ENCODE data around the gene MRFAP1L1. TPM values are rescaled to one million over a fixed set of nuclear protein-coding genes. Genes with fewer than 3 reads are reported as not detected.
"Not testable (repeated sequence)": the region's sequence is repeated elsewhere in the genome, so short reads cannot be mapped to it uniquely, and the experiment has no call there.

The MRFAP1L1 gene
- total RNA-seq, 1 donor from 2014 or later, result 43.0 TPM

DNA sequence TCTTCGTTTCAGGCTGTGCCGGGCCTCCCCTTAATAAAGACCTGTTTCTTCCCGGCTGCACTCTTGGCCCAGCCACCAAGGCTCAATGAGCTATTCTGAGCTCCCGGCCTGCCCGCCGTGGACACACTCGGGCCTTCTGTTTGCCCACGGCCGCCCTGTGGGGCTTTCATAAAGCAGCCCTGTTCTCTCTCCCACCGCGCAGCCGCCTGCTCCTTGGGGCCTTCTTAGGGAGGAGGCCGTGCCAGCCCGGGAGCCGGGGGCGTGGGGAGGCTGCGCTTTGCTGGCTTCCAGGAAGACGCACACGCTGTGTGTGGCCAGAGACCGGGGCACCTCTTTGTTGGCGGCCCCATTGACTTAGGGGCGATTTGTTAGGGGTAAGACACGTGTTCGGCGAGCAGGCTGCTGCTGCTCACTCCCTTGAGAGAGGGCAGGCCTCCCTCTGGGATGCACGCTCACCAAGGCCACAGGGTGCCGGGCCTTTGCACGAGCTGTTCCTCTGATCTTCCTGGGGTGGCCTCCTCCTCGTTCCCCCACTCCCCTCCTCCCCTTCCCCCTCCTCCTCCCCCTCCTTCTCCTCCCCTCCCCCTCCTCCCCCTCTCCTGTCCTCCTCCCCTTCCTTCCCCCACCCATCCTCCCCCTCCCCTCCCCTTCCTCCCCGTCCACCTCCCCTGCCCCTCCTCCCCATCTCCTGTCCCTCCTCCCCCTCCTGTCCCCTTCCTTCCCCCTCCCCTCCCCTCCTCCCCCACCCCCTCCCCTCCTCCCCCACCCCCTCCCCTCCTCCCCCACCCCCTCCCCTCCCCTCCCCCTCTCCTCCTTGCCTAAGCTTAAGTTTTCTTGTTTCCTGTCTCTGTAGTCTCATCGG lies 17.6 kb upstream of the MRFAP1L1 start:
- Mint-ChIP-seq H3K27me3 (ENCODE audit: unreplicated experiment) (peaks cover 9% of the 10 kb centered on the region), H3K36me3 (ENCODE audit: low read depth, unreplicated experiment) (no peaks in the 10 kb centered on the region), H3K4me3 (ENCODE audit: unreplicated experiment) (no peak overlapping the region), H3K27ac (ENCODE audit: unreplicated experiment) (no peak overlapping the region), H3K9me3 (ENCODE audit: unreplicated experiment) (no peaks in the 10 kb centered on the region), H3K4me1 (ENCODE audit: unreplicated experiment) (no peaks in the 10 kb centered on the region)
- DNase-seq (ENCODE audit: low spot score), result no peak
- TF ChIP-seq, protein P1, sequence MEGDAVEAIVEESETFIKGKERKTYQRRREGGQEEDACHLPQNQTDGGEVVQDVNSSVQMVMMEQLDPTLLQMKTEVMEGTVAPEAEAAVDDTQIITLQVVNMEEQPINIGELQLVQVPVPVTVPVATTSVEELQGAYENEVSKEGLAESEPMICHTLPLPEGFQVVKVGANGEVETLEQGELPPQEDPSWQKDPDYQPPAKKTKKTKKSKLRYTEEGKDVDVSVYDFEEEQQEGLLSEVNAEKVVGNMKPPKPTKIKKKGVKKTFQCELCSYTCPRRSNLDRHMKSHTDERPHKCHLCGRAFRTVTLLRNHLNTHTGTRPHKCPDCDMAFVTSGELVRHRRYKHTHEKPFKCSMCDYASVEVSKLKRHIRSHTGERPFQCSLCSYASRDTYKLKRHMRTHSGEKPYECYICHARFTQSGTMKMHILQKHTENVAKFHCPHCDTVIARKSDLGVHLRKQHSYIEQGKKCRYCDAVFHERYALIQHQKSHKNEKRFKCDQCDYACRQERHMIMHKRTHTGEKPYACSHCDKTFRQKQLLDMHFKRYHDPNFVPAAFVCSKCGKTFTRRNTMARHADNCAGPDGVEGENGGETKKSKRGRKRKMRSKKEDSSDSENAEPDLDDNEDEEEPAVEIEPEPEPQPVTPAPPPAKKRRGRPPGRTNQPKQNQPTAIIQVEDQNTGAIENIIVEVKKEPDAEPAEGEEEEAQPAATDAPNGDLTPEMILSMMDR (IDR thresholded peaks at IDR 0.05; ENCODE audit: unreplicated experiment), result no peak

DNA sequence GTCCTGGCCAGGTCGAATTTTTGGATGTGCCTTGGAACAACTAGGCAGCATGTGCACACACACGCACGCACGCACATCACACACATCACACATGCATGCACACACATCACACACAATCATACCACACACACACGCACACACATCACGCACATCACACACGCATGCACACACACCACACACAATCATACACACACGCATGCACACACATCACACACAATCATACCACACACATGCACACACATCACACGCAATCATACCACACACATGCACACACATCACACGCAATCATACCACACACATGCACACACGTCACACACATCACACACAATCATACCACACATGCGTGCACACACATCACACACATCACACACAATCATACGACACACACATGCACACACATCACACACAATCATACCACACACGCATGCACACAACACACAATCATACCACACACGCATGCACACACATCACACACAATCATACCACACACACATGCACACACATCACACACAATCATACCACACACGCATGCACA lies 15.8 kb upstream of the MRFAP1L1 start:
- H3K27me3 Mint-ChIP-seq (ENCODE audit: unreplicated experiment); DNase-seq (ENCODE audit: low spot score); H3K4me1 Mint-ChIP-seq (ENCODE audit: unreplicated experiment); H3K27ac Mint-ChIP-seq (ENCODE audit: unreplicated experiment); H3K4me3 Mint-ChIP-seq (ENCODE audit: unreplicated experiment); H3K36me3 Mint-ChIP-seq (ENCODE audit: low read depth, unreplicated experiment); H3K9me3 Mint-ChIP-seq (ENCODE audit: unreplicated experiment): not testable (repeated sequence)

DNA sequence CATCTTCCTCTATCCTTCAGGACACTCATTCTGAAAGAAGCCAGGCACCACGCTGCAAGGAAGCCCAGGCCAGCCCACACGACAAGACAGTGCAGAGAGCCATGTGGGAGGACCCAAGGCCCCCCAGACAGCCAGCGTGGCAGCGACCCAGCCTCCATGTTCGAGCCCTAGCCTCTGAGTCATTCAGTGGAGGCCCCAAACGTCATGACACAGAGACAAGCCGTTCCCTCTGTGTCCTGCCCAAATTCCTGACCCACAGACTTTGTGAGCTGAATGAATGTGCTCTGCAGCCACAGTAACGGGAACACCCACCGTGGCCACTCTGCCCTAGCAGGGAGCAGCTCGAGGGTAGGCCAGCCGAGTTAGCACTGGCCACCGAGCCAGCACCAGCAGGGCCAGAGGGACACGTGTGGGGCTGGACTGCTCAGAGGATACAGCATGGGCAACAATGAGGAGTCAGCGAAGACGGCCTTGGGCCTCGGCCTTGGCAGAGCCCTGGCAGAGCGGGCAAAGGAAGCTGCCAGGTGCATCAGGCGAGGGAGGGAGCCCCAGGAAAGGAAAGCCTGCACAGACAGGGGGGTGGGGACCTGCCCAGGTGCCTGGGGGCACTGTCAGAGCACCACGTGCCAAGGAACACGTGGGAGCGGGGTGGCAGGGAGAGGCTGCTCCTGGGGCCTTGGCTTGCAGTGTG lies 14.9 kb upstream of the MRFAP1L1 start:
- TF ChIP-seq, protein P1 (IDR thresholded peaks at IDR 0.05; ENCODE audit: unreplicated experiment), result no peak
- peak overlapping the region; percentile 60 for H3K4me3 Mint-ChIP-seq (ENCODE audit: unreplicated experiment)
- H3K27ac Mint-ChIP-seq (ENCODE audit: unreplicated experiment), result no peak overlapping the region
- no peaks in the 10 kb centered on the region for H3K4me1 Mint-ChIP-seq (ENCODE audit: unreplicated experiment)
- DNase-seq (ENCODE audit: low spot score), result no peak
- no peaks in the 10 kb centered on the region for H3K9me3 Mint-ChIP-seq (ENCODE audit: unreplicated experiment)
- peaks cover 9% of the 10 kb centered on the region for H3K27me3 Mint-ChIP-seq (ENCODE audit: unreplicated experiment)
- no peaks in the 10 kb centered on the region for H3K36me3 Mint-ChIP-seq (ENCODE audit: low read depth, unreplicated experiment)

DNA sequence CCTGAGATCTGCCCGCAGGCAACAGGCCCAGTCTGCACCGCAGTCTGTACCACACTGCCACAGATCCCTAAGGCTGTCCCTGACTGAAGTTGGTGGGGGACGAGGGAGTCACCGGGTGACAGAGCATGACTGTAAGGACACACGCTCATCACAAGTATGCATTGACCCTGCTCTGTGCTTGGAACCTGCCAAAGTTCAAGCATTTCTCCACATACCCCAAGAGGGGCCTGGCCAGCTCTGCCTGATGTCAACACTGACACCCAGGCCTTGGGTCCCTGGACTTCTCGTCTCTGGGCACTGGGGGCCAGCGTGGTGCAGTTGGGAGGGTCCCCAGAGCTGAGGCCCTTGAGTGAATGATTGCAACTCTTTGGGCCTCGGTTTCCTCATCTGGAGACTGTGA lies 14.2 kb upstream of the MRFAP1L1 start:
- H3K27me3 Mint-ChIP-seq (ENCODE audit: unreplicated experiment), result peaks cover 9% of the 10 kb centered on the region
- TF ChIP-seq, protein P1 (IDR thresholded peaks at IDR 0.05; ENCODE audit: unreplicated experiment), result no peak
- no peak for DNase-seq (ENCODE audit: low spot score)
- no peaks in the 10 kb centered on the region for H3K9me3 Mint-ChIP-seq (ENCODE audit: unreplicated experiment)
- H3K27ac Mint-ChIP-seq (ENCODE audit: unreplicated experiment), result no peak overlapping the region
- no peak overlapping the region for H3K4me3 Mint-ChIP-seq (ENCODE audit: unreplicated experiment)
- H3K4me1 Mint-ChIP-seq (ENCODE audit: unreplicated experiment), result no peaks in the 10 kb centered on the region
- H3K36me3 Mint-ChIP-seq (ENCODE audit: low read depth, unreplicated experiment), result no peaks in the 10 kb centered on the region

DNA sequence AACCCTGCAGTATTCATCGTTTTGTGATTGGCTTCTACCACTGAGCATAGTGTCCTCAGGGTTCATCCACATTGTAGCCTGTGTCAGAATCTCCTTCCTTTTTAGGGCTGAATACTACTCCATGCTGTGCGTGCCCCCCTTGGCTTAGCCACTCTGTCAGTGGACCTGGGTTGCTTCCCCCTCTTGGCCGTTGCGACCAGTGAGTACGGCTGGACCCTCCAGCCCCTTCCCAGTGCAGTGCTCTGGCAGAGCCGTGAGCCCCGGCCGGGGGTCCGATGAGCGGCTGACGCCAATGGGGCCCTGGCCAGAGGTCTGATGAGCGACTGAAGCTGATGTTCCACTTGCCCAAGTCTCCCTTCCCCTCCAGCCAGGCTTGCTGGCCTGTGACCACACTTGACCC lies 13.2 kb upstream of the MRFAP1L1 start:
- TF ChIP-seq, protein P1 (IDR thresholded peaks at IDR 0.05; ENCODE audit: unreplicated experiment), result no peak
- DNase-seq (ENCODE audit: low spot score), result no peak
- no peaks in the 10 kb centered on the region for H3K9me3 Mint-ChIP-seq (ENCODE audit: unreplicated experiment)
- H3K4me1 Mint-ChIP-seq (ENCODE audit: unreplicated experiment), result no peaks in the 10 kb centered on the region
- H3K27me3 Mint-ChIP-seq (ENCODE audit: unreplicated experiment), result peaks cover 4% of the 10 kb centered on the region
- no peaks in the 10 kb centered on the region for H3K36me3 Mint-ChIP-seq (ENCODE audit: low read depth, unreplicated experiment)
- H3K4me3 Mint-ChIP-seq (ENCODE audit: unreplicated experiment), result no peak overlapping the region
- no peak overlapping the region for H3K27ac Mint-ChIP-seq (ENCODE audit: unreplicated experiment)
